ENCODE data around the gene WFDC13.
"Not testable (repeated sequence)": the region's sequence is repeated elsewhere in the genome, so short reads cannot be mapped to it uniquely, and the experiment has no call there.

Gene WFDC13

GRCh38 chr20:45701873-45702272, at the start of gene WFDC13:
TSS of gene WFDC13 (plus strand) at chr20:45702038. CDS start at chr20:45702124, 86 bp downstream.
- no peaks in the 10 kb centered on the region for H4K20me1 ChIP-seq
- H3K27ac ChIP-seq: no peak within 1 kb of the TSS
- no peak within 1 kb of the TSS for H3K4me3 ChIP-seq
- no peaks in the 10 kb centered on the region for H3K9me3 ChIP-seq
- H3K4me1 ChIP-seq: no peaks in the 10 kb centered on the region
- no peaks in the 10 kb centered on the region for H3K27me3 ChIP-seq
- no peak within 1 kb of the TSS for H3K4me2 ChIP-seq
- TF ChIP-seq Cebpa-rat (IDR thresholded peaks at IDR 0.05): no peak
- H3K36me3 ChIP-seq: no peaks in the 10 kb centered on the region
- no peak within 1 kb of the TSS for H3K9ac ChIP-seq

- H3K4me2 ChIP-seq, H3K4me1 ChIP-seq, H3K4me3 ChIP-seq, H3K27me3 ChIP-seq, H3K9ac ChIP-seq, H3K27ac ChIP-seq, H3K9me3 ChIP-seq, H4K20me1 ChIP-seq, H3K36me3 ChIP-seq: not testable (repeated sequence)
These were observed 44.8 kb upstream of the WFDC13 start for GRCh38 chr20:45657038-45657437.

- no peaks in the 10 kb centered on the region for H3K27me3 ChIP-seq
- H4K20me1 ChIP-seq: no peaks in the 10 kb centered on the region
- H3K27ac ChIP-seq: no peak within 1 kb of the TSS
- H3K9ac ChIP-seq: no peak within 1 kb of the TSS
- no peaks in the 10 kb centered on the region for H3K36me3 ChIP-seq
- H3K9me3 ChIP-seq: no peaks in the 10 kb centered on the region
- H3K4me1 ChIP-seq: no peaks in the 10 kb centered on the region
- H3K4me3 ChIP-seq: no peak within 1 kb of the TSS
- no peak within 1 kb of the TSS for H3K4me2 ChIP-seq
- TF ChIP-seq Cebpa-rat (IDR thresholded peaks at IDR 0.05): no peak
These were observed 31.7 kb upstream of the WFDC13 start, which contains the start of gene WFDC11 for GRCh38 chr20:45670139-45670538. TSS of gene WFDC11 (minus strand) at chr20:45670239. CDS start at chr20:45650600, 19,639 bp downstream.

GRCh38 chr20:45672765-45673164, 29.1 kb upstream of the WFDC13 start:
- no peak for TF ChIP-seq Cebpa-rat (IDR thresholded peaks at IDR 0.05)
- Histone ChIP-seq H3K36me3 (no peaks in the 10 kb centered on the region), H3K27me3 (no peaks in the 10 kb centered on the region), H3K4me2 (no peak overlapping the region), H3K9ac (no peak overlapping the region), H4K20me1 (no peaks in the 10 kb centered on the region), H3K4me1 (no peaks in the 10 kb centered on the region), H3K4me3 (no peak overlapping the region), H3K9me3 (0 out of 2 replicates have a peak, but pooled peaks cover 4% of the 10 kb centered on the region), H3K27ac (no peak overlapping the region)

- H4K20me1 ChIP-seq: no peaks in the 10 kb centered on the region
- H3K9me3 ChIP-seq: peaks cover 41% of the 10 kb centered on the region
- peaks cover 15% of the 10 kb centered on the region for H3K4me1 ChIP-seq
- no peaks in the 10 kb centered on the region for H3K27me3 ChIP-seq
- H3K4me3 ChIP-seq: no peak overlapping the region
- no peak for TF ChIP-seq Cebpa-rat (IDR thresholded peaks at IDR 0.05)
- H3K4me2 ChIP-seq: no peak overlapping the region
- H3K27ac ChIP-seq: no peak overlapping the region
- no peaks in the 10 kb centered on the region for H3K36me3 ChIP-seq
- H3K9ac ChIP-seq: no peak overlapping the region
These were observed 22.2 kb upstream of the WFDC13 start for GRCh38 chr20:45679650-45680049.

GRCh38 chr20:45685896-45686295, 15.9 kb upstream of the WFDC13 start:
- no peaks in the 10 kb centered on the region for H3K36me3 ChIP-seq
- peaks cover 8% of the 10 kb centered on the region for H3K9me3 ChIP-seq
- H3K9ac ChIP-seq: no peak overlapping the region
- peaks cover 19% of the 10 kb centered on the region for H3K4me1 ChIP-seq
- H3K4me2 ChIP-seq: no peak overlapping the region
- no peak overlapping the region for H3K4me3 ChIP-seq
- TF ChIP-seq Cebpa-rat (IDR thresholded peaks at IDR 0.05): no peak
- no peaks in the 10 kb centered on the region for H3K27me3 ChIP-seq
- H4K20me1 ChIP-seq: no peaks in the 10 kb centered on the region
- no peak overlapping the region for H3K27ac ChIP-seq

GRCh38 chr20:45693346-45693745, 8.5 kb upstream of the WFDC13 start:
- not testable (repeated sequence) for H3K9me3 ChIP-seq, H3K9ac ChIP-seq, H3K4me1 ChIP-seq, H4K20me1 ChIP-seq, H3K27ac ChIP-seq, H3K36me3 ChIP-seq, H3K4me3 ChIP-seq, H3K4me2 ChIP-seq, H3K27me3 ChIP-seq

- Histone ChIP-seq H3K27me3 (no peaks in the 10 kb centered on the region), H3K27ac (no peak overlapping the region), H4K20me1 (no peaks in the 10 kb centered on the region), H3K9me3 (no peaks in the 10 kb centered on the region; the same call in 1 of the 2 replicates), H3K4me1 (no peaks in the 10 kb centered on the region), H3K9ac (no peak overlapping the region), H3K4me2 (no peak overlapping the region), H3K4me3 (no peak overlapping the region), H3K36me3 (no peaks in the 10 kb centered on the region)
- TF ChIP-seq Cebpa-rat (IDR thresholded peaks at IDR 0.05): no peak
These were observed 6.3 kb upstream of the WFDC13 start for GRCh38 chr20:45695496-45695895.

GRCh38 chr20:45701104-45701503, 734 bp upstream of the WFDC13 start:
- TF ChIP-seq Cebpa-rat (IDR thresholded peaks at IDR 0.05): no peak
- Histone ChIP-seq H3K9ac (no peak overlapping the region), H4K20me1 (no peaks in the 10 kb centered on the region), H3K36me3 (no peaks in the 10 kb centered on the region), H3K27me3 (no peaks in the 10 kb centered on the region), H3K4me1 (no peaks in the 10 kb centered on the region), H3K9me3 (no peaks in the 10 kb centered on the region), H3K4me2 (no peak overlapping the region), H3K27ac (no peak overlapping the region), H3K4me3 (no peak overlapping the region)

GRCh38 chr20:45704969-45705637, 3.3 kb downstream of the WFDC13 start, which contains the start of gene WFDC10B:
TSS of gene WFDC10B (minus strand) at chr20:45705019. CDS start at chr20:45685992, 19,027 bp downstream.
- Histone ChIP-seq H3K9me3 (no peaks in the 10 kb centered on the region), H3K4me2 (no peak within 1 kb of the TSS), H4K20me1 (no peaks in the 10 kb centered on the region), H3K4me3 (no peak within 1 kb of the TSS), H3K27me3 (no peaks in the 10 kb centered on the region), H3K9ac (no peak within 1 kb of the TSS), H3K27ac (no peak within 1 kb of the TSS), H3K4me1 (no peaks in the 10 kb centered on the region), H3K36me3 (no peaks in the 10 kb centered on the region)
- TF ChIP-seq Cebpa-rat (IDR thresholded peaks at IDR 0.05): no peak

Data from BLaER1 (cell line).